NCI-H82 treated with DMSO at 0.1 percent for 48 hours (cell line): ENCODE measurements around the gene RASSF8.
A peak's percentile ranks its signal among the peaks of the same experiment; 100 is the strongest.
"Not testable (repeated sequence)": the region's sequence is repeated elsewhere in the genome, so short reads cannot be mapped to it uniquely, and the experiment has no call there.

Experiments
- DNase-seq: peaks from one replicate; lab custom pipeline; 2025; ENCODE audit not compliant: unreplicated experiment; lab: John Stamatoyannopoulos, UW

Gene RASSF8

GRCh38 chr12:26054383-26054782 lies 95.9 kb downstream of the RASSF8 start:
- no peak for DNase-seq

GRCh38 chr12:26055087-26055486 lies 96.6 kb downstream of the RASSF8 start:
- no peak for DNase-seq

DNA sequence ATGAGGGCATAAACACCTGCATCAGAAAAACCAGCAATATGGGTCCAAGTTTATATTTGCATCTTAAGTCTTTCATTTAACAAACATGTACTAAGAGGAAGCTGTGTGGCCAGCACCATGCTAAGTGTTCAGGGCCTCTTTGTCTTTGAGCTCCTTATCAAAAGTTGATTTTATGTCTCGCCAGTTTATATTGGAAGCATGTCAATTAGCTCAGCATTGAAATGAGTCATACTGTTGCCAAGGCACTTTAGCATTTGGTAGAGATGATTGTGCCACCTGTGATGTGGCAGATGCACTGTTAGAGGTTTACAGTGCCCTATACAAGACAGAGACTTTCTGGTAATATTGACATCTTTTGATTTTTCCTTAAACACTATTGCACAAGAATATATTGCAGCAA lies 97.9 kb downstream of the RASSF8 start:
- no peak for DNase-seq

GRCh38 chr12:26057271-26057670 lies 98.8 kb downstream of the RASSF8 start:
- not testable (repeated sequence) for DNase-seq

- no peak for DNase-seq
Observed at GRCh38 chr12:26058308-26058707, 99.8 kb downstream of the RASSF8 start.

DNA sequence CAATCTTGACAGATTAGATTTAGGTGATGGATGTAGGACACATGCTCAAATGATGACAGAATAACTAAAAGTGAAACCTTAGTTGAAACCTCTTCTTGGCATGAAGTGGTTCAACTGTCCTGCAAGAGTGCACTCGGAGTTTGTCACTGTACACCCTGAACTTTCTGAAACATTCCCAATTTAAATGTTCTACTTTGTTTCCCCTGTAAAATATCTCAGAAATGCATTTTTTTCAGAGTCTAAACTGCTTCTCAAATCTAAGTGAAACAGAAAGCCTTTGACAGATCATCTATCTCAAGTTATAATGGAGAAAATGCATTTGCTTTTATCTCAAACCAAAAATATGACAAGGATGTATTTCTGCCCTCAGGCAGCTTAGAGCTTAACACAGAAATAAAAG lies 100.3 kb downstream of the RASSF8 start:
- no peak for DNase-seq

- DNase-seq: no peak
Observed at GRCh38 chr12:26062006-26062405, 103.5 kb downstream of the RASSF8 start.

GRCh38 chr12:26062566-26062965 lies 104.1 kb downstream of the RASSF8 start:
- no peak for DNase-seq

- DNase-seq: no peak
Observed at GRCh38 chr12:26065451-26065850, 107.0 kb downstream of the RASSF8 start.

- no peak for DNase-seq
Observed at GRCh38 chr12:26068503-26068902, 110.0 kb downstream of the RASSF8 start.

DNA sequence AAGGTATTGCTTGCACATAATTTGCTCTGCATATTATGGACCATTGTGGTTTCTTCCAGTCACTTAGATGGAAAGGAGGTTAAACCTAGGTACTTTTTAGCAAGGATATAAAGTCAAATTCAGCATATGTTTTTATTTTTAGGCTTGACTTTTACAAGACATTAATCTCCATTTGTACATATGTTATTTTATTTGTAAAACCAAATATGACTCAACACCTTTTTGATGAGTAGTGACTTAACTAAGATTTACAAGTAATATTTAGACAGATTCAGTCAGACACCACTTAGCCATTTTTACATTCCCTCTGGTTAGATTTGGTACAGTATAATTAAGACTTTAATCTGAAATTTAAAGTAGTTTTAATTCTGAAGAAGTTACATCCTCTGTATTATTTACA lies 111.3 kb downstream of the RASSF8 start:
- no peak for DNase-seq

DNA sequence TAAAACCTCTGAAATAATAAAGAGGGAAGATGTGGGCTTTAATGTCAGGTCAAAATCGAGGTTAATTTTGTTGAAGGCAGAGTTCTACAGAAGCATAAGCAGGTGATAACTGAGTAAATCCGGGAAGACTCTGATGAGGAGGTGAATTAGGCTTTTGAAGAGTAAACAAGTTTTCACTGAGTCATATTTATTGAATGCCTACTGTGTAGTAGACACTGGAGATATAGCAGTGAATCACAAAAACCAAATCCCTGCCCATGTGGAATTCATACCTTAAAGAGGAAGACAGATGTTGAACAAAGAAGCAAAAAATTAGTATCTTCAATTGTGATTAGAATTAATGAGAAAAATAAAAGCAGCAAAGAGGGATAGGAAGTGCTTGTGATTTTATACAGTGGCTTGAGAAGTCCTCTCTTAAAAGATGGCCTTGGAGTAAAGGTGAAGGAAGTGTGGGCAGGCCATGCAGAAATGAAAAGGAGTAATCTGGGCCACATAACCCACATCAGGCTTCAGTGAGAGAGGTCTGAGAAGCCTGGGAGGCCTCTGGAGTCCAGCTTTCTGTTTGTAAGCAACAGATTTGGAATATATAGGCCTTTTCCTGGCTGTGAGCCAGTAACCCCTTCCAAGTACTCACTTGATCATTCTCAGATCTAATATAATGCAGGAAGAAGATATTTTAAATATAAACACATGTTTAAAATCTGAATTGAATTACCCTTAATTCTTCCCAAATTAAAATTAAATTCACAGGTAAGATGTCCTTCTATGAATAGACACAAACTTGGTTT lies 119.6 kb downstream of the RASSF8 start:
- DNase-seq: no peak

DNA sequence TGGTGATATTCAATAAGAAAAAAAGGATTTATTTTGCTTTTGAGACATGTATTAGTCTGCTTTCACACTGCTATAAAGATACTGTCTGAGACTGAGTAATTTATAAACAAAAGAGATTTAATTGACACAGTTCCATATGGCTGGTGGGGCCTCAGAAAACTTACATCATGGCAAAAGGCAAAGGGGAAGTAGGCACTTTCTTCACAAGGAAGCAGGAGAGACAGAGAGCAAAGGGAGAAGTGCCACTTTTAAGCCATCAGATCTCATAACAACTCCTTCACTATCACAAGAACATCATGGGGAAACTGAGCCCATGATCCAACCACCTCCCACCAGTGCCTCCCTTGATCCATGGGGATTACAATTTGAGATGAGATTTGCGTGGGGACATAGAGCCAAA lies 122.4 kb downstream of the RASSF8 start:
- DNase-seq: no peak

DNA sequence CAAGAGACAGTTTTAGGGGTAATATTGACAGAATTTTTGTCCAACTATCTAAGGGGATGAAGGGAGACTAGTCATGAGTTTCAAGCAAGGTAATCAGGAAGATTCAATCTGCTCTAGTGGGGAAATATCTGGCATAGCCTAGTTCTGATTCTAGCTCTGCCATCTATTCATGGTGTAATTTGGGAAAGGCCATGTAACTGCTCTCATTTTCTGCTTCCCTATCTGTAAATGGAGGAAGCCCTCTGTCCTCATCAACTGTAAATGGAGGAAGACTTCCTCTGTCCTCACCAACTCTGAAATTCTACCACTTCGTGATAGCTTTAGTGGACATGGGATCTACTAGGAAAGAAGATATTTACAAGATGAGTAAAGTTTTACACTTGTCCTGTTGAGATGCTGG lies 128.5 kb downstream of the RASSF8 start:
- no peak for DNase-seq

DNA sequence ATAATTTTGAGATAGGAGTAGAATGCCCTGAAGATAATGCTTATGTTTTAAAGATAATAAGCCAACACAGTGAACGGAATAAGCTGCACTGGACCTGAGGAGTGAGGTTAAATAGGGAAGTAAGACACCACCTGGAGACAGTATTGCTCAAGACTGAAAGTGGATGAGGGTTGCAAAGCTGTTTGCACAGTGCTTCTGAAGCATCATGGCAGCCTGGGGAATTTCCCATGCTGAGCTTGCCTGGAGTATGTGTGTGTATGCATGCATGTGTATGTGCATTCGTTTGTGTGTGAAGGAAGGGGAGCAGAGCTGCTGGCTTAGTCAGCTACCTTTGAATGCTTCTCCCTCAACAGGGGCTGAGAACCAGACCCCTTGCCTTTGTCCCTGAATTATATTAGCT lies 130.5 kb downstream of the RASSF8 start:
- no peak for DNase-seq

- no peak for DNase-seq
Observed at GRCh38 chr12:26090836-26091510, 132.5 kb downstream of the RASSF8 start.

DNA sequence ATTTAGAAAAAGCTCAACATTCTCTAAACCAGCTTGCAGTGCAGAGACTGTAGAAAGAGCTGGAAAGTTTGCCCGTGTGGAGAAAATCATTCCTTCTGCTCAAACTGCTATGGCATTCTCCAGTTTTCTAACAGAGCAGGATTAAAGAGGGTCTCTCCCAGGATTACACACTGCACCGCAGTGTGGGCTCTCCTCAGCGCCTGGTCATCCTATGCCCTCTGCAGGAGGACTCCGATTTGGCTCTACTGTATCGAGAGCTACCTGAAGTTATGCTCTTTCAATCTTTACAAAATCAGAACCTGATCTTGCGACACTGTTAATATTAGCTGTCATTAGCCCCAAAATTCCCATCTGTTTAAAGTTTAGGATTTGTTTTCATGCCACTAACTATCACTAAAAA lies 133.3 kb downstream of the RASSF8 start:
- peak; percentile 66 for DNase-seq

GRCh38 chr12:26092346-26093105 lies 134.0 kb downstream of the RASSF8 start:
- DNase-seq: no peak

DNA sequence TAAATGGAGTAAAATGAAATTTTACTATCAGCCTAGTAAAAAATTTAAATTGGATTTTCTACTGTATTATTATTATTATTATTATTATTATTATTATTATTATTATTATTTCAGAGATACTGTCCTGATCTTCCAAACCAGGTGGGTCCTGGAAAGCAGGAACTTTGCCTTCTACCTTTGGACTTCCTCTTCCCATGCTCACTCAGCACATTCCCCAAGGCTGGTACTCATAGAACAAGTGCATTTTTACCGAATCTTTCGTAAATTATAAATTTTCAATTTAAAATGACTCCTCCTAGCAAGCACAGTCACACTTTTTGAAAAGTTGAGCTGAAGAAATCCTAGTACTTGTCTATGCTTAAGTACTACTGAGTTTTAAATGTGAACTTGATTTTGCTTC lies 136.7 kb downstream of the RASSF8 start:
- no peak for DNase-seq

DNA sequence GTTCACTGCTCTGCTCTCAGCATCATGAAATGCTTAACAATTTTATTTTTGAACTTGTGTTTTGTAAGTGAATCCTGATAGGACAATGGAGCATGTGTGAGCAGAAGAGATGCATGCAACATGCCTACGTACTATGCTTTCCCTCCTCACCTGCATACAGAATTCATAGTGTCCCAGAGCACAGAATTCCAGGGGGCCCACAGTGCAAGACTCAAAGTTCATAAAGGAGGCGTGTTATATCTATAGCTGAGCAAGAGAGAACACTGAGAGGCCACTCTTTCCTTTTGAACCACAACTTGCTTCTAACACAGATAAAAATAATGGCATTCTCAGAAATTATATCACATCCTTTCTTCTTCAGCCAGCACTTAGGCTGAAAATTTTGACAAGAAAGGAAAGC lies 137.6 kb downstream of the RASSF8 start:
- DNase-seq: no peak

DNA sequence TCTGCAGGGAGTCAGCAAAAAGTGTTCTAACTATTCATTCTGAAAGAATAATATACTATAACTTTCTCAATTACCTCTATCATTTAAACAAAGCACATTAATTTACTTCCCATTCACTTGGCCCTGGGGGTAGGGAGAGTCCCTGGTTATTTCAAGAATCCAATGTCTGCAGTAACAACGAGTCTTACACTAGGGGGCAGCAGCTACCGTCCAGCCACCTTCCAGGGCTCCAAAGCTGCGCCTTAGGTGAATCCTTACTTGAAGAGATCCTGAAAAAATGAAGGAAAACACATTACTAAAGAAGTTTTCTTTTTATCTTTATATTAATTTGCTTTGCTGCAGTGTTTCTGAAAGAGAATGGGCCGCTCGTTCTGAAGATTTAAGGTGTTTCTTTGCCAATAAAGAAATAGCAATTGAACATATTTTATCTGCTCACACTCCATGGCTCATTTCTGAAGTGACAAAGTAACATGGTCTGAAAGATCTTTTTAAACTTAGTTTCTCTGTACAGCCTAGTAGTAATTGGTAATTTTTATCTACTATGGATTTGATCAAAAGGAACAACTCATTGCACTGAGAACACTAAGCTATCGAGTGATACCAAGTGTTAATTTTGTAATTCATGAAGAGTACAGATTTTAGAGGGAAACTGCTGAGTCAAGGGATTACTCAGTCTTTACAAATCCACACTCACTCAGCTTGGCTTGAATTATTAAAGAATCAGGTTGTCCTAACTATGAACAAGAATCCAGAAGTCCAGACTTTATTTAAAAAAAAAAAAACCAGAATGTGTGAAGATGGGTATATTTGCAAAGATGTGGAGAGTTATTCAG lies 138.8 kb downstream of the RASSF8 start:
- peak; percentile 75 for DNase-seq
